RPMI8226 (cell line): ENCODE results near the gene PCSK6.

ENCODE experiments used
- DNase-seq: peaks from one replicate; pipeline ENCODE4 v3.0.0-alpha.2; 2015

The PCSK6 gene

GRCh38 chr15:101522621-101523559 lies 33.4 kb upstream of the PCSK6 start:
- DNase-seq, result no peak

GRCh38 chr15:101522091-101522490 lies 32.6 kb upstream of the PCSK6 start:
- DNase-seq, result no peak

GRCh38 chr15:101521591-101521990 lies 32.1 kb upstream of the PCSK6 start:
- DNase-seq, result no peak

GRCh38 chr15:101521069-101521468 lies 31.6 kb upstream of the PCSK6 start:
- DNase-seq, result no peak

GRCh38 chr15:101520395-101520794 lies 30.9 kb upstream of the PCSK6 start:
- DNase-seq, result no peak

GRCh38 chr15:101517504-101517903 lies 28.0 kb upstream of the PCSK6 start:
- no peak for DNase-seq

- peak; percentile 66 for DNase-seq
Observed at GRCh38 chr15:101514318-101514717, 24.8 kb upstream of the PCSK6 start.

GRCh38 chr15:101511717-101512116 lies 22.2 kb upstream of the PCSK6 start:
- DNase-seq, result no peak

- no peak for DNase-seq
Observed at GRCh38 chr15:101510212-101511197, 21.0 kb upstream of the PCSK6 start.

- no peak for DNase-seq
Observed at GRCh38 chr15:101509279-101509678, 19.8 kb upstream of the PCSK6 start.

- DNase-seq, result no peak
Observed at GRCh38 chr15:101506491-101506890, 17.0 kb upstream of the PCSK6 start.

GRCh38 chr15:101505610-101506337 lies 16.3 kb upstream of the PCSK6 start:
- no peak for DNase-seq

- no peak for DNase-seq
Observed at GRCh38 chr15:101504866-101505609, 15.5 kb upstream of the PCSK6 start.

GRCh38 chr15:101504373-101504772 lies 14.9 kb upstream of the PCSK6 start:
- DNase-seq, result no peak

- DNase-seq, result no peak
Observed at GRCh38 chr15:101503296-101503599, 13.7 kb upstream of the PCSK6 start.

GRCh38 chr15:101502572-101503295 lies 13.2 kb upstream of the PCSK6 start:
- no peak for DNase-seq

- DNase-seq, result no peak
Observed at GRCh38 chr15:101501703-101502373, 12.3 kb upstream of the PCSK6 start.

- DNase-seq, result peak; percentile 67
Observed at GRCh38 chr15:101500865-101501551, 11.5 kb upstream of the PCSK6 start.

GRCh38 chr15:101499863-101500713 lies 10.6 kb upstream of the PCSK6 start:
- DNase-seq, result peak; percentile 98
